Fibroblast of skin of right quadriceps (primary cell): Measurements from ENCODE around the gene KLF13.
A peak's percentile ranks its signal among the peaks of the same experiment; 100 is the strongest.

Experiments
- DNase-seq: peaks from one replicate; pipeline ENCODE4 v3.0.0-alpha.2; 2013

KLF13 gene

DNA sequence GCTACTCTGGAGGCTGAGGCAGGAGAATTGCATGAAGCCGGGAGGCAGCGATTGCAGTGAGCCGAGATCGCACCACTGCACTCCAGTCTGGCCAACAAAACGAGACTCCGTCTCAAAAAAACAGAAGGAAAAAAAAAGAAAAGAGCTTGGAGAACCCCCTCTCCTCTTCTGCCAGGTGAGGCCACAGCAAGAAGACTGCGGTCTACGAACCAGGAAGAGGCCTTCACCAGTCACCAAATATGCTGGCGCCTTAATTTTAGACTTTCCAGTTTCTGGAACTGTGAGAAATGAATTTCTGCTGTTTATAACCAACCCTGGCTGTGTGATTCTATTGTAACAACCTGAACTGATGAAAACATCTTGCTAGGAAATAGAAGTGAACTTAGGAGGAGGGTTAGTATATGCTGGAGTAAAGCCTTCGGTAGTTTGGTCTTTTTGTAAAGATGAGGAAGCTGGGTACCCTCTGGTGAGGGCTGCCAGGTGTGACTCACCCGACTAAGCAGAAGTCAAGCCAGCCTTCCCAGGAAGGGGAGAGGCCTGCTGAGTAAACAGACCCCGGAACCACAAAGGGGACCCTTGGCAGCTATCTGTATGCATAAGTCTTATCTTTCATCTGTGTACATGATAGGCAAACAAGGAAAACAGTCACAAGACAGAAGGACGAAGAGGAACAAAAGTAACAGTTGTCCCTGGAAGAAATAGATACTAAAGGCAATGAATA lies 78.7 kb downstream of the KLF13 start:
- DNase-seq, result no peak

DNA sequence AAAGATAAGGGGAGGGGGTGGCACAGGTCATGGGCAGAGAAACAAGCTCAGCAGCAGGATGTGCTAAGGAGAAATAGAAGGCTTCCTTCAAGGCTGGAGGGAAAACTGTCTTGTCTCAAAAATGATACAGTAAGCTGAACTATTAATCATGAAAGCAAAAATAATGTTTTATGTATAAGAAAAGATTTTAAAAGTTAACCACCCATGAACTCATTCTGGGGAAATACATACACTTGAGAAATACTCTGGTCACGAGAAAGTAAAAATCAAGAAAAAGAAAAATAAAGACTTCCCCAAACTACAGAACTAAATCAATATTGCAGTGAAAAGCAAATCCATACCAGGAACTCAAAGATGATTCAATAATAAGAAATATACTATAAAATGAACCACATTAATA lies 80.7 kb downstream of the KLF13 start:
- DNase-seq, result no peak

DNA sequence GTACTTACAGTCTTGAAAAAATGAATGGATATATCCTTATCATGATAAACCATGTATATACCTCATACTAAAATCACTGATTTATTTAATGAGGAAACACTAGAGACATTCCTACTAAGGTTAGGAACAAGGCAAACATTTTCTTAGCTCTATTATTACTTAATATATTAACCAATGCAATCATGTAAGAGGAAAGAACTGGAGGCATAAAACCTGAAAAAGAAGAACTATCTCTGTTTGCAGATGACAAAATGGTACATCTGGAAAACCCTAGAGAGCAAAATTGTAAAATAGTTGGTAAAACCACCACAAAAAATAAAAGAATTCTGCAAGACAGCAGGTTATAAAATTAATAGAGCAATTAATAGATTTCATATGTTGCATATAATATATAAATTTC lies 81.2 kb downstream of the KLF13 start:
- DNase-seq, result no peak

DNA sequence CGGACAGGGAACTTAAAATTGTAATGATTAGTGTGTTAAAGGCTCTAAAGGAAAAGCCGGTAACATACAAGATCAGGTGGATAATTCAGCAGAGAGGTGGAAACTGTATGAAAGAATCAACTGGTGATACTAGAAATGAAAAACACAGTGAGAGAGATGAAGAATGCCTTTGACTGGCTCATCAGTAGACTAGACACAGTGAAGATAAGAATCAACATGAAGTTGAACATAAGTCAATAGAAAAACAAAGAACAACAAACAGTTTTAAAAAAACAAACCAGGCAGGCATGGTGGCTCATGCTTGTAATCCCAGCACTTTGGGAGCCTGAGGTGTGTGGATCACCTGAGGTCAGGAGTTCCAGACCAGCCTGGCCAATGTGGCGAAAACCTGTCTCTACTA lies 82.1 kb downstream of the KLF13 start:
- no peak for DNase-seq

GRCh38 chr15:31409171-31409570 lies 82.5 kb downstream of the KLF13 start:
- no peak for DNase-seq

DNA sequence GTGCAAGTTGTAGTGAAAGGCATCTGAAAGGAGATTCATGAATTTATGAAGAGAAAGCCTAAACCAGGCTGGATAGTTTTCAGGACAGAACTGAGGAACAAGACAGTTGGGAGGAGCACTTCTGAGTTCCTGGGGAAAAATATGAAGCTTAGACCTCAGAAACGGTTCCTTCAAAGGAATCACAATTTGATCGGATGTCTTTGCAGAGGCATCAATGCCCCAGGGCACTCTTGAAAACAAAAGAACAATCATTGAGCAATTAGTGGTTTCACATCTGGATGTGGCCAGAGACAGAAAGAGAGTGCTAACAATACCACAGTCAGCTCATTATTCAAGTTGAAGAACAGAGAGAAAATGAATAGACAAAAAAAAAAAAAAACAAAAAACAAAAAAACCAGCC lies 86.2 kb downstream of the KLF13 start:
- DNase-seq, result no peak

DNA sequence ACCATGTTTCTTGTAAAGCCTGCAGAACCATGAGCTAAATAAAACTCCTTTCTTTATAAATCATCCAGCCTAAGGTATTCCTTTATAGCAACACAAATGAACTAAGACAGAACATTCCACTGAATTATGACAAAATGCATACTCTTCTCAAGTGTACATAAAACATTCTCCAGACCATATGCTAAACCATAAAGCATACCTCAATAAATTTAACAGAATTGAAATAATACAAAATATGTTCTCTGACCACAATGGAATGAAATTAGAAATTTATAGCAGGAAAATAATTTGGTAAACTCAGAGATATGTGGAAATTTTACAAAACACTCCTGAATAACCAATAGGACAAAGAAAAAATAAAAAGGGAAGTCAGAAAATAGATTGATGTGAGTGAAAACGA lies 88.6 kb downstream of the KLF13 start:
- DNase-seq, result peak; percentile 40

GRCh38 chr15:31419820-31420219 lies 93.2 kb downstream of the KLF13 start:
- DNase-seq, result no peak

- DNase-seq, result peak; percentile 34
These were observed 100.8 kb downstream of the KLF13 start for GRCh38 chr15:31427411-31427810.
